Measurements from ENCODE around the gene SLC25A1.

GRCh38 chr22:19224557-19224956 is 46.0 kb upstream of the SLC25A1 start:
- TF ChIP-seq CTCF (IDR thresholded peaks at IDR 0.05) = no peak
- no peak for TF ChIP-seq POLR2AphosphoS5 (IDR thresholded peaks at IDR 0.05)
- TF ChIP-seq POLR2A (IDR thresholded peaks at IDR 0.05) = no peak
- TF ChIP-seq EP300 (IDR thresholded peaks at IDR 0.05) = no peak

All from suprapubic skin (tissue), 4 donors.